GM18520 (cell line): ENCODE data around the gene RESF1.
"Not testable (repeated sequence)": the region's sequence is repeated elsewhere in the genome, so short reads cannot be mapped to it uniquely, and the experiment has no call there.

Source experiments
- ATAC-seq: cut with Tn5 transposase; IDR thresholded peaks from one replicate; pipeline ENCODE4 v1.9.1; 2021; ENCODE audit not compliant: unreplicated experiment

Gene RESF1

GRCh38 chr12:31959161-31959700, at the start of gene RESF1:
Gene RESF1, plus strand, starts transcription at chr12:31959415. Its CDS starts 21,541 bp downstream, at chr12:31980956.
- peak; percentile 81 for ATAC-seq

GRCh38 chr12:31914927-31915326, 44.3 kb upstream of the RESF1 start:
- no peak for ATAC-seq

- ATAC-seq = no peak
Observed at GRCh38 chr12:31915446-31915845, 43.8 kb upstream of the RESF1 start.

GRCh38 chr12:31922341-31923062, 36.7 kb upstream of the RESF1 start:
- ATAC-seq = no peak

- no peak for ATAC-seq
Observed at GRCh38 chr12:31923063-31923412, 36.2 kb upstream of the RESF1 start.

GRCh38 chr12:31928246-31929026, 30.8 kb upstream of the RESF1 start:
- no peak for ATAC-seq

- ATAC-seq = no peak
Observed at GRCh38 chr12:31929027-31929526, 30.1 kb upstream of the RESF1 start.

- no peak for ATAC-seq
Observed at GRCh38 chr12:31931796-31932715, 27.2 kb upstream of the RESF1 start.

- no peak for ATAC-seq
Observed at GRCh38 chr12:31944299-31944698, 14.9 kb upstream of the RESF1 start.

GRCh38 chr12:31947971-31948370, 11.2 kb upstream of the RESF1 start:
- ATAC-seq = no peak

- not testable (repeated sequence) for ATAC-seq
Observed at GRCh38 chr12:31948697-31949359, 10.4 kb upstream of the RESF1 start.

GRCh38 chr12:31950088-31950487, 9.1 kb upstream of the RESF1 start:
- ATAC-seq = no peak

GRCh38 chr12:31950492-31950891, 8.7 kb upstream of the RESF1 start:
- ATAC-seq = no peak

- ATAC-seq = no peak
Observed at GRCh38 chr12:31951008-31951407, 8.2 kb upstream of the RESF1 start.

GRCh38 chr12:31951939-31952338, 7.3 kb upstream of the RESF1 start:
- no peak for ATAC-seq

- no peak for ATAC-seq
Observed at GRCh38 chr12:31952418-31952817, 6.8 kb upstream of the RESF1 start.

GRCh38 chr12:31954925-31955858, 4.0 kb upstream of the RESF1 start:
- ATAC-seq = no peak

GRCh38 chr12:31958569-31959160, 550 bp upstream of the RESF1 start:
- ATAC-seq = no peak
